Measurements from ENCODE around the gene CORT. TPM values are rescaled to one million over a fixed set of nuclear protein-coding genes. Genes with fewer than 3 reads are reported as not detected.

CORT gene
- total and polyA plus RNA-seq, 2 donors (not counting 3 experiments of a cell fraction or from before 2014, with no cell fraction given): 0.11 TPM; not detected in 1

DNA sequence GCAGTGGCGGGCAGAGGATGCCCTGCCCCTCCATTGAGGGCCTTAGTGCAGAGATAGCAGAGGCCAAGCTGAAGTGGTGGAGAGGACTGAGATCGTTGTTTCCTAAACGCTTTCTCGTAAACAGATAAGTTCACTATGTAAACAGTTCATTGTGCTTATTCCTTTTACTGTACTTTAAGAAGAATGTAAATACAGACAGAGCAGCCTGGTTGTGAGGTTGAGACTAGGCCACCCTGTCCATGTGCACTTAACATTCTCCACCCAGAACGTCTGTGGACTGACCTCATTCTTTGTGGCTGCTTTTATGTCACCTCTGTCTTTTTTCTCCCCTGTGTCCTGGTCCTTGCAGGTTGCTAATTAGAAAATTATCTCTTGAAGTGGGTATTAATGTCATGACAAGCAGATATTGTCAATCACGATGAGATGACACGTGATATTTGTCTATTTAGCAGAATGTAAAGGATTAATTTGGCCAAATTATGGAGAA lies 11.1 kb upstream of the CORT start:
- Histone ChIP-seq H2AFZ (ENCODE audit: low read depth, low read length) (no peak overlapping the region), H3K27ac (ENCODE audit: insufficient read depth, low read depth, low read length) (no peak overlapping the region), H3K9me1 (replicated peaks; ENCODE audit: control insufficient read depth, extremely low read depth, insufficient read depth, low read length) (no peaks in the 10 kb centered on the region), H3K9ac (replicated peaks; ENCODE audit: extremely low read depth, insufficient read depth, low read length) (no peak overlapping the region), H3K79me2 (ENCODE audit: control insufficient read depth, insufficient read depth, low read length) (no peaks in the 10 kb centered on the region), H3K4me1 (ENCODE audit: control insufficient read depth, extremely low read depth, insufficient read depth, low read length) (no peaks in the 10 kb centered on the region), H3K9me3 (replicated peaks; ENCODE audit: control insufficient read depth, insufficient read depth, low read length) (no peaks in the 10 kb centered on the region), H4K20me1 (replicated peaks; ENCODE audit: control insufficient read depth, extremely low read depth, insufficient read depth, low read length) (no peaks in the 10 kb centered on the region), H3K36me3 (ENCODE audit: control insufficient read depth in 2 of 2, extremely low read depth in 1 of 2, insufficient read depth in 2 of 2, low read length in 2 of 2) (no peaks in the 10 kb centered on the region), H3K4me2 (ENCODE audit: insufficient read depth, low read length) (no peak overlapping the region), H3K4me3 (replicated peaks in 1 of 3; ENCODE audit: insufficient read depth in 1 of 3, low read depth in 1 of 3, low read length in 3 of 3) (no peak overlapping the region), H3K27me3 (ENCODE audit: control insufficient read depth in 2 of 2, insufficient read depth in 2 of 2, low read length in 2 of 2) (no peaks in the 10 kb centered on the region)
- no TSS peak for BruUV-seq (replicated peaks)
- no peak for TF ChIP-seq EZH2 (IDR thresholded peaks at IDR 0.05; ENCODE audit: borderline replicate concordance, low read depth, low read length, severe bottlenecking)
- no peak for TF ChIP-seq GATA2 (IDR thresholded peaks at IDR 0.05; ENCODE audit: insufficient read depth, insufficient read length, low read depth, low read length)
- TF ChIP-seq, protein P1, sequence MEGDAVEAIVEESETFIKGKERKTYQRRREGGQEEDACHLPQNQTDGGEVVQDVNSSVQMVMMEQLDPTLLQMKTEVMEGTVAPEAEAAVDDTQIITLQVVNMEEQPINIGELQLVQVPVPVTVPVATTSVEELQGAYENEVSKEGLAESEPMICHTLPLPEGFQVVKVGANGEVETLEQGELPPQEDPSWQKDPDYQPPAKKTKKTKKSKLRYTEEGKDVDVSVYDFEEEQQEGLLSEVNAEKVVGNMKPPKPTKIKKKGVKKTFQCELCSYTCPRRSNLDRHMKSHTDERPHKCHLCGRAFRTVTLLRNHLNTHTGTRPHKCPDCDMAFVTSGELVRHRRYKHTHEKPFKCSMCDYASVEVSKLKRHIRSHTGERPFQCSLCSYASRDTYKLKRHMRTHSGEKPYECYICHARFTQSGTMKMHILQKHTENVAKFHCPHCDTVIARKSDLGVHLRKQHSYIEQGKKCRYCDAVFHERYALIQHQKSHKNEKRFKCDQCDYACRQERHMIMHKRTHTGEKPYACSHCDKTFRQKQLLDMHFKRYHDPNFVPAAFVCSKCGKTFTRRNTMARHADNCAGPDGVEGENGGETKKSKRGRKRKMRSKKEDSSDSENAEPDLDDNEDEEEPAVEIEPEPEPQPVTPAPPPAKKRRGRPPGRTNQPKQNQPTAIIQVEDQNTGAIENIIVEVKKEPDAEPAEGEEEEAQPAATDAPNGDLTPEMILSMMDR (IDR thresholded peaks at IDR 0.05; ENCODE audit: extremely low read depth in 1 of 2, insufficient read depth in 1 of 2, low read depth in 1 of 2, low read length in 2 of 2): no peak
- TF ChIP-seq POLR2AphosphoS5 (IDR thresholded peaks at IDR 0.05; ENCODE audit: insufficient read depth, low read depth, low read length): no peak
- intact Hi-C loops (cut with micrococcal nuclease) (no loop called here), dilution Hi-C loops (cut with MboI; ENCODE audit: extremely low pct_ligation_motif_present, low sequenced_read_pairs) (no loop called here)
- ChIA-PET CTCF (interaction anchor here (0.8 kb wide), 1 partner anchor 56 kb away, joined by 3 read pairs; no protein-coding TSS in a partner anchor), POLR2A (no interaction called here)
- DNase-seq (ENCODE audit: low read depth, low spot score) (no peak), FAIRE-seq (no peak)

- H3K9me1 ChIP-seq (replicated peaks; ENCODE audit: control insufficient read depth, extremely low read depth, insufficient read depth, low read length): no peaks in the 10 kb centered on the region
- CTCF ChIA-PET: no interaction called here
- H3K4me1 ChIP-seq (ENCODE audit: control insufficient read depth, extremely low read depth, insufficient read depth, low read length): no peaks in the 10 kb centered on the region
- no peaks in the 10 kb centered on the region for H3K27me3 ChIP-seq (ENCODE audit: control insufficient read depth in 2 of 2, insufficient read depth in 2 of 2, low read length in 2 of 2)
- BruUV-seq (replicated peaks): no TSS peak
- intact Hi-C loops (cut with micrococcal nuclease) (no loop called here), dilution Hi-C loops (cut with MboI; ENCODE audit: extremely low pct_ligation_motif_present, low sequenced_read_pairs) (no loop called here)
- H3K27ac ChIP-seq (ENCODE audit: insufficient read depth, low read depth, low read length): no peak overlapping the region
- no peaks in the 10 kb centered on the region for H3K36me3 ChIP-seq (ENCODE audit: control insufficient read depth in 2 of 2, extremely low read depth in 1 of 2, insufficient read depth in 2 of 2, low read length in 2 of 2)
- no peaks in the 10 kb centered on the region for H4K20me1 ChIP-seq (replicated peaks; ENCODE audit: control insufficient read depth, extremely low read depth, insufficient read depth, low read length)
- H3K4me2 ChIP-seq (ENCODE audit: insufficient read depth, low read length): no peak overlapping the region
- no peak for FAIRE-seq
- H3K9me3 ChIP-seq (replicated peaks; ENCODE audit: control insufficient read depth, insufficient read depth, low read length): no peaks in the 10 kb centered on the region
- H3K9ac ChIP-seq (replicated peaks; ENCODE audit: extremely low read depth, insufficient read depth, low read length): no peak overlapping the region
- H3K4me3 ChIP-seq (replicated peaks in 1 of 3; ENCODE audit: insufficient read depth in 1 of 3, low read depth in 1 of 3, low read length in 3 of 3): no peak overlapping the region
- TF ChIP-seq, protein P2, sequence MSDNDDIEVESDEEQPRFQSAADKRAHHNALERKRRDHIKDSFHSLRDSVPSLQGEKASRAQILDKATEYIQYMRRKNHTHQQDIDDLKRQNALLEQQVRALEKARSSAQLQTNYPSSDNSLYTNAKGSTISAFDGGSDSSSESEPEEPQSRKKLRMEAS (IDR thresholded peaks at IDR 0.05; ENCODE audit: insufficient read depth, insufficient read length): no peak
- TF ChIP-seq EZH2 (IDR thresholded peaks at IDR 0.05; ENCODE audit: borderline replicate concordance, low read depth, low read length, severe bottlenecking) (no peak), GATA2 (IDR thresholded peaks at IDR 0.05; ENCODE audit: insufficient read depth, insufficient read length, low read depth, low read length) (no peak), MYC (IDR thresholded peaks at IDR 0.05; ENCODE audit: low read depth, low read length) (no peak), POLR2A (IDR thresholded peaks at IDR 0.05; ENCODE audit: low read depth, low read length) (no peak), JUN (IDR thresholded peaks at IDR 0.05; ENCODE audit: borderline replicate concordance, insufficient read depth, insufficient read length, low read depth) (no peak), POLR2AphosphoS5 (IDR thresholded peaks at IDR 0.05; ENCODE audit: insufficient read depth, low read depth, low read length) (no peak), FOS (IDR thresholded peaks at IDR 0.05; ENCODE audit: borderline replicate concordance, insufficient read depth, low read length) (no peak)
- TF ChIP-seq, protein P1 (IDR thresholded peaks at IDR 0.05; ENCODE audit: extremely low read depth in 1 of 2, insufficient read depth in 1 of 2, low read depth in 1 of 2, low read length in 2 of 2): no peak
- no peak for DNase-seq (ENCODE audit: low read depth, low spot score)
- H2AFZ ChIP-seq (ENCODE audit: low read depth, low read length): no peak overlapping the region
- H3K79me2 ChIP-seq (ENCODE audit: control insufficient read depth, insufficient read depth, low read length): no peaks in the 10 kb centered on the region
- POLR2A ChIA-PET: no interaction called here
Measured at GRCh38 chr1:10440305-10440704, 9.5 kb upstream of the CORT start.

Data from endothelial cell of umbilical vein (primary cell).